KMS-11 (cell line): ENCODE data around the gene CDH22.

Source experiments
- H2AFZ ChIP-seq: fragments of 200-600 bp; sonication (generic); 2 replicates; pipeline ENCODE4 v1.6.1; 2016; ENCODE audit warnings: antibody characterized with exemption, mixed run types, low read depth
- H3K27ac ChIP-seq: fragments of 200-600 bp; sonication (generic); 2 replicates; pipeline ENCODE4 v1.6.1; 2016; ENCODE audit warnings: mild to moderate bottlenecking, mixed run types
- H3K27me3 ChIP-seq: fragments of 200-600 bp; sonication (generic); 2 replicates; pipeline ENCODE4 v1.6.1; 2017; ENCODE audit warnings: mild to moderate bottlenecking, low read depth, mixed run types, moderate library complexity; ENCODE audit not compliant: insufficient read depth
- H3K36me3 ChIP-seq: fragments of 200-600 bp; sonication (generic); 2 replicates; pipeline ENCODE4 v1.6.1; 2017; ENCODE audit warnings: mild to moderate bottlenecking, mixed run types; ENCODE audit not compliant: insufficient read depth
- H3K4me1 ChIP-seq: fragments of 200-600 bp; sonication (generic); 2 replicates; pipeline ENCODE4 v1.6.1; 2016; ENCODE audit warnings: mild to moderate bottlenecking, low read depth, mixed run types; ENCODE audit not compliant: poor library complexity, severe bottlenecking
- H3K4me2 ChIP-seq: fragments of 200-600 bp; sonication (generic); 2 replicates; pipeline ENCODE4 v1.7.0; 2016; ENCODE audit warnings: mild to moderate bottlenecking, mixed run types
- H3K4me3 ChIP-seq: fragments of 200-600 bp; sonication (generic); IDR thresholded peaks from 2 replicates; pipeline ENCODE4 v1.6.1; 2017; ENCODE audit warnings: low read depth, low read length, mixed read lengths; ENCODE audit not compliant: insufficient read depth
- H3K79me2 ChIP-seq: fragments of 200-600 bp; sonication (generic); 2 replicates; pipeline ENCODE4 v1.6.1; 2016; ENCODE audit warnings: low read depth, mixed run types; ENCODE audit not compliant: insufficient read depth
- H3K9ac ChIP-seq: fragments of 200-600 bp; sonication (generic); 2 replicates; pipeline ENCODE4 v1.6.1; 2016; ENCODE audit warnings: mild to moderate bottlenecking, mixed run types
- H4K20me1 ChIP-seq: fragments of 200-600 bp; sonication (generic); 2 replicates; pipeline ENCODE4 v1.6.1; 2016; ENCODE audit warnings: mild to moderate bottlenecking, mixed run types; ENCODE audit not compliant: insufficient read depth
- TF ChIP-seq, protein P1 (sequence below): fragments of 200-600 bp; sonication (generic); conservative IDR thresholded peaks from 2 replicates; pipeline ENCODE4 v1.6.1; 2017; ENCODE audit warnings: low read depth, mild to moderate bottlenecking, antibody characterized with exemption, low read length, moderate library complexity, mixed read lengths

CDH22 gene

DNA sequence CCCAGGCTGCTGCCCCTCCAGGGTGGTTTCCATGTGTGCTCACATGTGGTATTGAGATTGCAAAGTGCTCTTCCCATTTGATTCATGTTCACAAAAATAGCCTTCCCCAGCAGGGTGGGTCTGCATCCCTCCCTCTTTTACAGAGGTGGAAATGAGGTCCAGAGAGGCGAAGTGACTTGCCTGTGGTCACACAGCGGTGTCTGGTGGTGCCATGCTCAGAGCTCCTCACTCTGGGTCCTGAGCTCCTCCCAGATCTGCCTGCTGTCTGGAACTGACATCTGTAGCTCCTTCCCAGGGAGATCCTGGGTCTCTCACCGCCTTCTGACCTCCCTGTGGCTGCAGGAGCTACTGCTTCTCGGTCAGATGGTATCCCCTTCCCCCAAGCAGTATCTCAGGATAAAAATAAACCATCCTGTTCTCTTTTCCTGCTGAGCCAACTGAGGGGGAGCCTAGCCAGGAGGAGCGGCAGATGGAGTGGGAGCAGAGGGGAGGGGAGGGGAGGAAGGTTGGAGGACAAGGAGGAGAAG is 178.3 kb downstream of the CDH22 start:
- H3K4me3 ChIP-seq, result no peak overlapping the region
- H3K79me2 ChIP-seq, result no peaks in the 10 kb centered on the region
- no peak overlapping the region for H2AFZ ChIP-seq
- H4K20me1 ChIP-seq, result no peaks in the 10 kb centered on the region
- peaks cover 3% of the 10 kb centered on the region for H3K4me1 ChIP-seq
- no peak overlapping the region for H3K27ac ChIP-seq
- TF ChIP-seq, protein P1, sequence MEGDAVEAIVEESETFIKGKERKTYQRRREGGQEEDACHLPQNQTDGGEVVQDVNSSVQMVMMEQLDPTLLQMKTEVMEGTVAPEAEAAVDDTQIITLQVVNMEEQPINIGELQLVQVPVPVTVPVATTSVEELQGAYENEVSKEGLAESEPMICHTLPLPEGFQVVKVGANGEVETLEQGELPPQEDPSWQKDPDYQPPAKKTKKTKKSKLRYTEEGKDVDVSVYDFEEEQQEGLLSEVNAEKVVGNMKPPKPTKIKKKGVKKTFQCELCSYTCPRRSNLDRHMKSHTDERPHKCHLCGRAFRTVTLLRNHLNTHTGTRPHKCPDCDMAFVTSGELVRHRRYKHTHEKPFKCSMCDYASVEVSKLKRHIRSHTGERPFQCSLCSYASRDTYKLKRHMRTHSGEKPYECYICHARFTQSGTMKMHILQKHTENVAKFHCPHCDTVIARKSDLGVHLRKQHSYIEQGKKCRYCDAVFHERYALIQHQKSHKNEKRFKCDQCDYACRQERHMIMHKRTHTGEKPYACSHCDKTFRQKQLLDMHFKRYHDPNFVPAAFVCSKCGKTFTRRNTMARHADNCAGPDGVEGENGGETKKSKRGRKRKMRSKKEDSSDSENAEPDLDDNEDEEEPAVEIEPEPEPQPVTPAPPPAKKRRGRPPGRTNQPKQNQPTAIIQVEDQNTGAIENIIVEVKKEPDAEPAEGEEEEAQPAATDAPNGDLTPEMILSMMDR, result no peak
- H3K4me2 ChIP-seq, result no peak overlapping the region
- H3K36me3 ChIP-seq, result no peaks in the 10 kb centered on the region
- no peak overlapping the region for H3K9ac ChIP-seq
- H3K27me3 ChIP-seq, result peaks cover 71% of the 10 kb centered on the region

DNA sequence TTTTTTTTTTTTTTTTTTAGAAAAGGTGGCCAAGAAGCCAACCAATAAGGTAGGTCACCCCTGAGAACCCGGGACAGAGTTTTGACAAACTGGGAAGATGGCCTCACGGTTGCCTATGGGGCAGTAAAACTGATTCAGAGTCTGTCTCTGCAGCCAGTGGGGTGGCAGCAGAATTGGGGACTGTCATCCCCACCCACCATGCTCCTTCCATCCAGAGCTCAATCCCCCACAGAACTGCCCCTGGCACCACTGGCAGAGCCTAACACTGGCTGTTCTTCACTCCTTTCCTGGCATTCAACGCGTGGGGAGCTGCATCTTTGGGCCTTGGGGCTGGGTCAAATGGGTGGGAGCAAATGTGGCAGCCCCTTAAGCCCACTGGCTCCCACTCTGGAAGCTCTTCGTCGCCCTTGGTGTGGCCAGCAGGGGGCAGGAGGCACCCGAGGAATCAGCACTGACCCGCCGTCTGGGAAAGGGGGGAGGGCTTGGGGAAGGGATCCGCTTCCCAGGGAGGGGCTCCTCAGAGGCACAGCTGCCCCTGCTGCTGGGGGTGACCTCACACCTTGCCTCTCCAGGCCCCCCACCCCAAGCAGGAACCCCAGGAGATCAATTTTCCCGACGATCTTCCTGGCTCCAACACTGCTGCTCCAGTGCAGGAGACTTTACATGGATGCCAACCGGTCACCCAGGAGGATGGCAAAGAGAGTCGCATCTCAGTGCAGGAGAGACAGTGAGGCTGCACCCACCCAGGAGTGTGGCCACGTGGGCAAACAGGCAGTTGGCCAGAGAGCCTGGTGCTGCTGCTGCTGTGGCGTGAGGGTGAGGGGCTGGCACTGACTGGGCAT is 179.8 kb downstream of the CDH22 start:
- H3K27ac ChIP-seq, result no peak overlapping the region
- H3K4me2 ChIP-seq, result no peak overlapping the region
- no peak overlapping the region for H3K9ac ChIP-seq
- no peaks in the 10 kb centered on the region for H3K4me1 ChIP-seq
- TF ChIP-seq, protein P1, result peak; percentile 72
- H3K4me3 ChIP-seq, result no peak overlapping the region
- no peaks in the 10 kb centered on the region for H3K36me3 ChIP-seq
- no peak overlapping the region for H2AFZ ChIP-seq
- H4K20me1 ChIP-seq, result no peaks in the 10 kb centered on the region
- H3K79me2 ChIP-seq, result no peaks in the 10 kb centered on the region
- H3K27me3 ChIP-seq, result peaks cover 69% of the 10 kb centered on the region

DNA sequence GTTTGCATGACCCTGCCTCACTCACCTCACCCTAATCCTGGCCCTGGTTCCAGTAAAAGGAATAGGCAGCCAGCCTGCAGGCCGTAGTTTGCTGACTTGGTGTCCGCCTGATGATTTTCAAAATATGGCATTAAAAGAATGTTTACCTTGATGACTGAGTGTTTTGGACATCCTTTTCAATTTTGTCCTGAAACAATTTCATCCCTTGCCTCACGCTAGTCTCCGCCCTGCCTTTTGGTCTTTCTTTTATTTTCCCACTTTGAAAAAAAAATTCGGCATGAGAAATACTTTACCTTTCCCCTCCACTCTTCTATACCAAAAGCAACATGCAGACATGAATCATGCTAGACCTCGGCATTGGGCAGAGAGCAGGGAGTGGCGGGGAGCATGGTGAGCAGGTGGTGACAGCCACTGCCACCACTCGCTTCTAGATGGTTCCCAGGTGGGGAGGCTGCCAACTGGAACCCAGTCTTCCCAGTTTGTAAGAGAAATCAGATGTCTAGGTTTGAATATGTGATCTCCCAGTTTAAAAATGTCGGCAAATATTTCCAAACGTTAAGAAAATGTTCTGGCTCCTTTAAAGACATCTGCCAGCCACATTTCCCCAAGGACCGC is 180.8 kb downstream of the CDH22 start:
- H3K27ac ChIP-seq, result no peak overlapping the region
- H3K36me3 ChIP-seq, result no peaks in the 10 kb centered on the region
- no peaks in the 10 kb centered on the region for H3K4me1 ChIP-seq
- no peaks in the 10 kb centered on the region for H3K79me2 ChIP-seq
- H4K20me1 ChIP-seq, result no peaks in the 10 kb centered on the region
- H2AFZ ChIP-seq, result no peak overlapping the region
- H3K4me3 ChIP-seq, result no peak overlapping the region
- H3K27me3 ChIP-seq, result peaks cover 79% of the 10 kb centered on the region
- H3K9ac ChIP-seq, result no peak overlapping the region
- H3K4me2 ChIP-seq, result no peak overlapping the region
- TF ChIP-seq, protein P1, result no peak

DNA sequence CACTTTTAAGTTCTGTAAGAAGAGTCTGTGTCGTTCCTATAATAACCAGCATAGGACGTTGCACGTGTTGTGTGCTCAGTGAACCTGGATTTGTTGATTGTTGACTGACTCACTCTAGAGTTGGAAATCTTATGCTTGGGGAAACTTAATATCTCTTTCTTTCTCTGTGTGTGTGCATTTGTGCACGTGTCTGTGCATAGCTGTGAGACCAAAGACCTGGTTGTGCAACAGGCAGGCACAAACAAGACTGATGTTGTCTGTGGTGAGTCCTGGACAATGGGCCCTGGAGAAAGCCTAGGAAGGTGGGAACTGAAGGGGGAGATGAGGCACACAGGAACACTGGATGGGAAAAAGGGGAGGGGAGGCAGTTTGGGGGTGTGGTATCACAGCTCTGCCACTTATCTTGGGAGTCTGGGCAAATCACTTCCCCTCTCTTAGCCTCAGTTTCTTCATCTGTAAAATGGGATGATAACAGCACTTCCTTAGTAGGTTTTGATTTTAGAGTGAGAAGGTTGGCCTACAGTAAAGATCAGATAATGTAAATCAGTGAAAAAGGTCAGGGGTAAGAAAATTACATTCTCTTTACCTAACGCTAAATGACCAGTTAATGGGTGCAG is 181.8 kb downstream of the CDH22 start:
- peaks cover 82% of the 10 kb centered on the region for H3K27me3 ChIP-seq
- no peaks in the 10 kb centered on the region for H3K4me1 ChIP-seq
- H3K36me3 ChIP-seq, result no peaks in the 10 kb centered on the region
- H4K20me1 ChIP-seq, result no peaks in the 10 kb centered on the region
- TF ChIP-seq, protein P1, result no peak
- no peak overlapping the region for H3K4me2 ChIP-seq
- H3K27ac ChIP-seq, result no peak overlapping the region
- H3K9ac ChIP-seq, result no peak overlapping the region
- H2AFZ ChIP-seq, result no peak overlapping the region
- no peak overlapping the region for H3K4me3 ChIP-seq
- no peaks in the 10 kb centered on the region for H3K79me2 ChIP-seq
